ENCODE measurements around the gene LNPK.

The LNPK gene

DNA sequence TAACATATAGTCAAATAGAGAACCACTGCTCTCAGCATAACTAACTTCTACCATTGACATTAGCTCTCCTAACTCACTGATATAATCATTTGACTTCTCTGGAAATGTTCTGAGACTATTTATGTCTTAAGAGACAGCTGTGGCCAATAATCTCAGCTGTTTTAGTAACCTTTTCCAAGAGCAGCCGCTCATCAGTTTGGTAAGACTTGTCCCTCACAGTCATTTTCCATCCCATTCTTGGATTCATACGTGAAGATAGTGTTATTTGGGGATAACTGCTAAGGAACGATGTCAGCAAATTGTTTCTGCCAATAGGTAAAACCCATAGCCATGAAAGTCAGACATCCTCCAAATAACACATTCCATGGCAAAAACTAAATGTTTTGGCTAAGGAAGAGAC is 127.8 kb downstream of the LNPK start:
- TF ChIP-seq, protein P1, sequence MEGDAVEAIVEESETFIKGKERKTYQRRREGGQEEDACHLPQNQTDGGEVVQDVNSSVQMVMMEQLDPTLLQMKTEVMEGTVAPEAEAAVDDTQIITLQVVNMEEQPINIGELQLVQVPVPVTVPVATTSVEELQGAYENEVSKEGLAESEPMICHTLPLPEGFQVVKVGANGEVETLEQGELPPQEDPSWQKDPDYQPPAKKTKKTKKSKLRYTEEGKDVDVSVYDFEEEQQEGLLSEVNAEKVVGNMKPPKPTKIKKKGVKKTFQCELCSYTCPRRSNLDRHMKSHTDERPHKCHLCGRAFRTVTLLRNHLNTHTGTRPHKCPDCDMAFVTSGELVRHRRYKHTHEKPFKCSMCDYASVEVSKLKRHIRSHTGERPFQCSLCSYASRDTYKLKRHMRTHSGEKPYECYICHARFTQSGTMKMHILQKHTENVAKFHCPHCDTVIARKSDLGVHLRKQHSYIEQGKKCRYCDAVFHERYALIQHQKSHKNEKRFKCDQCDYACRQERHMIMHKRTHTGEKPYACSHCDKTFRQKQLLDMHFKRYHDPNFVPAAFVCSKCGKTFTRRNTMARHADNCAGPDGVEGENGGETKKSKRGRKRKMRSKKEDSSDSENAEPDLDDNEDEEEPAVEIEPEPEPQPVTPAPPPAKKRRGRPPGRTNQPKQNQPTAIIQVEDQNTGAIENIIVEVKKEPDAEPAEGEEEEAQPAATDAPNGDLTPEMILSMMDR (IDR thresholded peaks at IDR 0.05; ENCODE audit: control insufficient read depth, extremely low read depth, insufficient read depth) = no peak
- no peak for DNase-seq (ENCODE audit: low read depth)
- no peak overlapping the region for H3K4me3 ChIP-seq (ENCODE audit: low read depth, low read length)

Measured in LNCaP clone FGC (cell line).